ENCODE data around the gene SPON1.

The SPON1 gene

DNA sequence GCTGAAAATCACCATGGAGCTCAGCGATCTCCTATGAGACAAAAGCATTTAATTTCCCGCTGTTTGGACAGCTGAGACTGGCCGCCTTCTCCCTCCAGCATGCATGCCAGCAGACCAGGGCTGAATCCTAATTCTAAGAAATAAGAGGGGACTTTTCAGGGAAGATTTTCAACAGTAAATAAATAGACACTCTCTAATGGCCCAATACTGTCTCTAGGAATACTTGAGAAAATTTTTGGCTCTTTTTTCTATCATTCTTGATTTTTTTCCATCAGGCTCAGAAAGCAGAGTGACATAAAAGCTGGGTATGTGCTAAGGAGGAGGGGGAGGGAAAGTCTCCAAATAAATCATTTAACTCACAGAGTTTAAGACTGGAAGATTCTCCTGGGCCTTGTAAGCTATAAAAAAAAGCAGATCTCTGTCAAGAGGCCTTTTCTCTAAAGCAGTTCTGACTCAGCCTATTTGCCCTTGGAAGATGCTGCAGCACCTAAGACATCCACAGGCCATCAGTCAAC is 17.6 kb upstream of the SPON1 start:
- DNase-seq, result no peak

DNA sequence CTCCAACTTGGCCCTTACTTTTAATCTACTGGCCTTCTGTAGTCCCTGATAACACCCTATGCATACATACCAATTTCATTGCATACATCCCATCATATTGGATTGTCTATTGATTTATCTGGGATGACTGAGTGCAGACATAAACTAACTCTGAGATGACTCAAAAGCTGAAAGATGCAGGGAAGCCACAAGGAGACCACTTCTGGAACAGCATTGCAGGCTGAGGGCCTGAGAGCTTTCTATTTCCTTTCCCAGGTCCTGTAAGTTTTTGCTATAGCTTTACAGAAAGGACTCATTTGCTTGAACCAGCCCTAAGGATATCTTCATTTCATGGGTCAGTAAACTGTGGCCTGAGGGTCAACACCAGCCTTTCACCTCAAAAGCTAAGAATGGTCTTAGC is 15.1 kb upstream of the SPON1 start:
- DNase-seq, result no peak

DNA sequence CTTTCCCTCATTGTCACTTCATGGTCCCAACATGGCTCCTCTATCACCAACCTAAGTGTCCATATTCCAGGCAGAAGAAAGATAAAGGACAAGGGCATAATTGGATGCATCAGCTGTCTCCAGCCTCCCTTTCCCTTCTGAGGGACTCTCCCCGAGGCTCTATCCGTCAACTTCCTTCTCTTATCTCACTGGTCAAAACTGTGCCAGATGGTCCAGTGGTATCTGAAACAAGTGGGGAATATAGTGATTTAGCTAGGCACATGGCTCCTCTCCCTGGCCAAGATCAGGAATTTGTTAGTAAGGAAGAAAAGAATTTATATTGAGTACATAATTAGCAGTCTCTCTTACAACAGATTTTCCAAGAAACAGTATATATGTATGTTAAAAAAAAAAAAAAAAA is 12.6 kb upstream of the SPON1 start:
- no peak for DNase-seq

DNA sequence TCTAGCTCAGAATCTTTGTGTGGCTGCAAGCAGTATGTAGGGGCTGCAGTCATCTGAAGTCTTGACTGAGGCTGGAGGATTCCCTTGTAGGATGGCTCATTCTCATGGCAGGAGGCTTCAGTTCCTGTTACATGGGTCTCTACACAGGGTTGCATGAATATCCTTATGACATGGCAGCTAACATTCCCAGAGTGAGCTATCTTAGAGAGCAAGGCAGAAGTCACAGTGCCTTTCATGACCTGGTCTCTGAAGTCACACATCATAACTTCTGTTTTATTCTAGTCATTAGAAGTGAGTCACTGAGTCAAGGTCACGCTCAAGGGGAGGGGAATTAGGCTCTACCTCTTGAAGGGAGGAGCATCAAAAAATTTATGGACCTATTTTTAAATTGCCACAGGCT is 10.3 kb upstream of the SPON1 start:
- no peak for DNase-seq

DNA sequence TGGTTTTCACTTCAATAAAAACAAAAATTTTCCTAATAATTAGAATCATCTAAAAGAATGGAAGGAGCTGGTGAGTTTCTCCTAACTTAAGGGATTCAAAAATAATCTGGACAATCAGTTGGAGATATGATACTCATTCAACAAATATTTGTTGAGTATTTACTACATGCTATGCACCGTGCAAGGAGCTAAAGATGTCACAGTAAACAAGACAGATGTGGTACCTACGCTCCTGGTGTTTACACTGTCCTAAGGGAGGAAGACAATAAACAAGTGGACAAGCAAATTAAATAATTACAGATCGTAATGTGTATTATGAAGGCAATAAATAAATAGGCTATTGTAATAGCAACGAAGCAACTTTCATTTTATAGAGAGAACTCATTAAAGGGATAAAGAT is 9.9 kb upstream of the SPON1 start:
- no peak for DNase-seq

DNA sequence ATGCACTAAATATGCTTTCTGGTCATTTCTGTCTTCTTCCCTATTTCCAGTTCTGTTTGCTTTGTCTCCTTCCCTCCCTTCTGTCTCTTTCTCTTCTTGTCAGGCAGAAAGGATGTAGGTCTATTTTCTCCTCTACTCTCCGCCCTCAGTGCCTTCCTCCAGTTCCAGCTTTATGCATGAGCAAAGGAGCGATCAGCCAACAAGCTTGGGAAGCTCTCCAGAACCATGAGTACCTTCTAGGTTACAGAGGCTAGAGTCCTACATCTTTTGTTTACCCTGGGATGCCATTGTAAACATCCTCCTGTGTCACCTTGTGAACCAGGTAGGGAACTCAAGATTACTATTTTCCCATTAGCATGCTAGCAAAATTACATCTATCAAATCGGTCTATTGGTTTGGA is 7.9 kb upstream of the SPON1 start:
- DNase-seq, result no peak

DNA sequence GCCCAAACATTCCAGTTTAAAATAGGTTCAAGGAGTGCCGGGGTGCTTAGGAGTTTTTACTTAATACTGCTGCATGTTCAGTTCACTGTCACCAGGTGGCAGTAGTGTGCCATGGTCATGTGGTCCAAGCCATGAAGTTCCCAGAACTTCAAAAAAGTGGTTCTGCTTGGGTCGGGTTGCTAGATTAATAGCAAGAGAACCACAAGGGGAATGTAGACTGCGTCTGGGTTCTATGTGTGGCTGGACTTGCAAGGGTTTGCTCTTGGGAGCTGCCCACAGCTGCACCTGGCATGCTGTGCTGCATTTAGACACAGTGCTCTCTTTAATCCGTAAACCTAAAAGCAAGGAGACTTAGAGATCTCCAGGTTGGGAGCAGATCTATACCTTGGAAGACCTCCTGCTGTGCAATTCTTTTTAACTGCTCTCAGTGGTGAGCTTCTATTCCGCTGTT is 6.5 kb upstream of the SPON1 start:
- peak; percentile 5 to 63 for DNase-seq

DNA sequence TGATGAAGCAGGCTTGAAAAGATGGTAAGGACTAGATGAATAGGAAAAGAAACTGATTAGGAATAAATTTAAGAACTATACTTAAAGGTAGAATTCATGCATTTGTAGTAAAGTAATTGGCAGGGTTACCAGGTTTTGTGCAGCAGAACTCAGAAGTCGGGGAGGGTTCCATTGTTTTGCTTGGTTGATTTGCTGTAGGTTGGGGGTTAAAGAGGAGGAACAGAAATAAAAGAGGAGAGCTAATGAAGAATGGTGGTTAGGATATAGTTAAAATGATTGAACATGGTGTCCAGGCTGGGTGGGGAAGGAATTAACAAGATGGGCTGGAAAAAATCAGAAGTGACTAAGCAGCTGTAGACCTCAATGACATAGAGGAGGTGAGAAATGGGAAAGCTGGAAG is 5.5 kb upstream of the SPON1 start:
- DNase-seq, result no peak

DNA sequence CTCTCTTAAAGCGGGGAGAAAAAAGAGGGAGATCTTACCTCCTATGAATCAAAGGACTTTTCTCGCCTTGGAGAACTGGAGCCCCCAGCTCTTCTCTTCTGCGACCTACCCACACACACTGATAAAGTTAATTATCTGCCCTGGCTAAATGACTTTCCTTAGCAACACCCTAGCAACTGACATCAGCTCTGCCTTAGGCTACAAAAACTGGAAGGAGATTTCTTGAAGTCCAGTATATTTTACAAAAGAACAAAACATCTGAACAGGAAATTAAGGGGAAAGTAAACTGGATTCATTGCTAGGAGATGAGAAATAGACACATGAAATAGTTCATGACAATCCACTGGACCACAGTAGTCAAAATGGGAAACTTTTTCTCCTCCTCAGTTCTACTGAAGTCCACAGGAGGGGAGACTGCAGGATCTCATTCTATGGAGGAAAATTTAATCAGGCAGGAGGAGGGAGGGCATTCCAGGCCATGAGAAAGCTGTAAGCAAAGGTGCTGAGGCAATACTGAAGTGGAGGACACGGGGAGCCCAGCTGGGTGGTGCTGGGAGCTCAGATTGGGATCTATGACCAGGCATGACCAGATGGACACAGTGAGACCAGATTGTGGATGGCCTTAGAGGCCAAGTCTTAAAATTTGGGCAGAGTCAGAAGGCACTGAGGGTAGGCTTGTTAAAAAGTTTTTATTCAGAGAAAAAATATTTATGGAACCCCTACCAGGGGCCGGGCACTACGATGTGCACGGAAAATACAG is 3.7 kb upstream of the SPON1 start:
- DNase-seq, result no peak

DNA sequence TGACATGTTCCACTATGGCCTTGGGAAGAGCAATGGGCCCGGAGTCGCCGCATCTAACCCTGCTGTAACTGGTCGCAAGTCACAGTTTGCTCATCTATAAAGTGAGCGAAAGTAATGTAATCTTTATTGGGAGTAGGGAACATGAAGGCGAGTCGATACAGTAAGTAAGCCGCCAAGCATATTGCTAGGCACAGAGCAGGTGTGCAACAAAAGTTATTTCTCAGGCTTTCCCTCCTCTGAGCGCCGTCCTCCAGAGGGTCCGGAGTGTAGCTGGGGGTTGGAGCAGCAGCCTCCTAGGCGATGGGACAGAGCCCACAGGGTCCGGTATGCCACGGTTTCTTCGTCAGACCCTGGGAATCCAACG is 343 bp upstream of the SPON1 start:
- DNase-seq, result no peak

DNA sequence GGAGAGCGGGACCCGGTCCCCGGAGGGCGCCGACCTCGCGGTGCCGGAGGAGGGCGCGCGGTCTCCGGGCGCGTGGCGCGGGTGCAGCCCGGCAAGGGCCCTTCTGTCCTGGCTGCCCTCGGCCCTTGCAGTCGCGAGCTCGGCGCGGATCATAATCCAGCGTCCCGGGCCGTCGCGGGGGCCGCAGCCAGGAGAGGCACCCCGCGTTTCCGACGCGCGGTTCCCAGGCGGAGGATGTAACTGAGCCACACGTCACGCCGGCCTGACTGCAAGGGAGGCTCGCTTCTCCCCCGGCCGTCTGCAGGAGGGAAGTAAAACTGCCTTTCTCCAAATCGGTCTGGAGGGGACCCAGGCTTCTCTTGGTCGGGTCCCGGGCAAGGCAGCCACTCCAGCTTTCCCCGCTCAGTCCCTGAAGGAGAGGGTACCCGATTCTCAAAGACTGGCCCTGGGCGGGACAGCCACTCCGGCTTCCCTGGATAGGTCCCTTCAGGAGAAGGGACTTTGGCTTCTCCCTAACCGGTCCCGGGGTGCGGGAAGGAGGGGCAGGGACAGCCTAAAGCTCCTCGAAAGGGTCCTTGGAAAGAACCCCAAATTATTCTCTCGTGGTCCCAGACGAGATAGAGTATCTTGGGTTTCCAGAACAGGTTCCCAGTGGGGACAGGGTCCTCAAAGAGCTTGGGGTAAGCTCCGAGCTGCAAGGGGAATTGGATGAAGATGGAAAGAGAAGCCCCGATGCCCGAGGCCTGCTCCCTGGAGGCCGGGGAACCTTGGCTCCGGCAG is 836 bp downstream of the SPON1 start:
- no peak for DNase-seq

DNA sequence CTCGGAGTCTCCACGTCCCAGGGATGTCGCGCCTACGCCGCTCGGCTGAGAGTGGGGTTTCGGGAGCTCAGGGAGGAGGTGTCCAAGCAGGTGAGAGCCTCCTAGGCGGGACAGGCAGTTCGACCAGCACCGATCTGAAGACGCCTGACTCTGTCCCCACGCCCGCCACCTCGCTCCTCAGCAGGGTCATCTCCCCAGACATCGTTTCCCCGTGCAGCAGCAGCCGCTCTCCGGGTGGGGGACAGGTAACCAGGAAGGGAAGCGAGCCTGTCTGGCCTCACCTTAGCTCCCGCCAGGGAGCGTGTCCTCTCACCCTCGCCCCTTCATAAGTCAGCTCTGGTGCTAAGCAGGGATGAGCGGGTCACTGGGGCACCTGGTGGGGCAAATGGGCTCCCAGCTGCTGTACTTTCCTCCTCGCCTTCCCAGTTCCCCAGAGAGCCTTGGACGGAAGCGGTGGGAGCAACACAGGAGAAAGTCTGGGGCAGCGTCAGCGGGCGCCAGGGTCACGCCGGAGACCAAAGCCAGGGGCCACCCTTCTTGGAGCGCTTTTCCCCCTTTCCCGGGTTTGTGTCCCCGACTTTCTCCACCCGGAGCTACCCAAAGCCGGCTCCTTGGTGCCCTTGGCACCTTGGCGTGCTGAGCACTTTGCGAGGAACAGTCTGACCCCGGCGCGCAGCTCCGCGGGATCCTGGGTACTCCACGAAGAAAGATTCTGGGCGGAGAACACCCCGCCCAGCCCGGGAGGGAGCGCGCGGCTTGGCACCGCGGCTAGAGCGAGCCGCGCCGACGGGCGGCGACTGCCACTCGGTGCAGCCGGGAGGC is 1.6 kb downstream of the SPON1 start:
- DNase-seq, result no peak

DNA sequence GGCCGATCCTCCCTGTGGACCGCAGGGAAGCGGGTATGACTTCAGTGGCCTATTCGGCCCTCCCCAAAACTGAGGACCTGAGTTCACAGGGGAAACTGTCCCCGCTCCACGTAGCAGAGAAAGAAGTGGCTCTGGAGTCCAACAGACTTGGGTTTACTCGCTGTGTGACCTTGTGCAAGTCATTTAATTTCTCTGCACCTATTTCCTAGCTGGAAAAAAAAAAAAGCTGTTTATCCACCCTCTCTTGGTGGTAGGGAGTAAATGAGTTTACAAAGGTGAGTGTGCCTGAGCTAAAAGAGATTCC is 2.2 kb downstream of the SPON1 start:
- DNase-seq, result no peak

DNA sequence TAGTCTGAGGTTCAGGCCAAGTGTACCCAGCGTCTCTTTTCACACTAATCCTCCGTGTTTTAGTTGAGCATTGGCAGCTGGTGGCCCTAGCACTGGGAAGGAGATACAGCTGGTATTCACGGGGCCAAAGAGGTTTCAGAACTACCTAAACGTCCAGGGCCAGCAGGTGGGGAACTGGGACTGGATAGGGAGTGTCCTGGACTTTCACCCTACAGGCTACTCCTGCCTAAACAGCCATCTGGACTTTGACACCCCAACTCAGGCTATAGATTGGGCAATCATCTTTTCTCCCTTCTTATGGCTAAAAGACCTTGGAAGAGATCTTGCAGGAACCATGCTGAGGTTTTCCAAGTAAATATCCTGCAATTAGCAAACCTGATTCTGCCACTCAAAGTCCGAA is 2.8 kb downstream of the SPON1 start:
- DNase-seq, result no peak

DNA sequence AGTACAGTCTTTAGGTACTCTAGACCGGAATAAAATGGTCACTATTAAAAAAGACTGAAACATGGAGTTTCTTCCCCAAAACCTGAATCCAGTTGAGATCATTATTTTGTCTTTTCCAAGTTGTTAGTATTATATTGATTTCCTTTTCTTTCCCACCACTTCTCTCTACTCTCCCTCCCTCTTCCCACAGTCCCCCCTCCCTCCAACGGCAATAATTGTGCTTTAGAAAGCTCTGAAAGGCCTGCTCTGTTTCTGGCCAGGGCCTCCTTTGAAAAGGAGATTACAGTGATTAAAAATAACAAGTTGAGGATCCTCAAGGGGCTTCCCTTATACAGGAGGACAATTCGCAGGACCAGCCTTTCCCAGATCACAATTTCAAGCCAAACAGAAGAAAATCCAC is 3.5 kb downstream of the SPON1 start:
- no peak for DNase-seq

DNA sequence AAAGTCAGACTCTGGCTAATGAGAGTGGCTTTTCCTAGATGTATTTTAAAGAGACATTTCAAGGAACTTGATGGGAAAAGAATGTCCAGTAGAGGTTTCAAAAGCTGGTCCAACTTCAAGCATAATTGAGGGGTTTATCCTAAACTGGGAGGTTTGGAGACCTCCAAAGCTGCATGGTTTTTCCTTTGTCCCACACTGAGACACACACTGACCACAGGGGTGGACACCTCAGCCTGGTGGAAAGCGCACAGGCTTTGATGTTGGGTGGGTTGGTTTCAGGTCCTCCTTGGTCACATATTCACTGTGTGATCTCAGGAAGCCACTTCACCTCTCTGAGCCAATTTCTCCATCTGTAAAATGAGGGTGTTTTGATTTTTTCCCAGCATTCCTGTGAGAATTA is 4.0 kb downstream of the SPON1 start:
- no peak for DNase-seq

DNA sequence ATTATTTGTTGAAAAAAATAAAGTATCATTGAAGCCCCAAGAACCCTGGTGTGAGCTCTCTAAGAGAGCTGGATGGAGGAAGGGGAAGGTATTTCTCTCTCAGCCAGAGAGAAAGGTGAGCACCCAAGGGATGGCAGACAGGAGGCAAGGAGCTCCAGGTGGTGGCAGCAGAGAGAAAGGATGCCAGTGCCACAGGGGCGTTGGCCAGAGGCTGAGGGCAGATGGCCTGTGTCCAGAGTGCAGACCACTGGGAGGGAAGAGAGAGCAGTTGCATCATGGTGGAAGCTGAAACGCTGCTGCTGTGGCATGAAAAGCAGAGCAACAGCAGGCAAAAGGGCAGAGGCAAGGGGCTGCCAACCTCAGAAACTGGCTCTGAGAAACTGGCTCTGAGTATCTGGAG is 8.5 kb downstream of the SPON1 start:
- DNase-seq, result no peak

DNA sequence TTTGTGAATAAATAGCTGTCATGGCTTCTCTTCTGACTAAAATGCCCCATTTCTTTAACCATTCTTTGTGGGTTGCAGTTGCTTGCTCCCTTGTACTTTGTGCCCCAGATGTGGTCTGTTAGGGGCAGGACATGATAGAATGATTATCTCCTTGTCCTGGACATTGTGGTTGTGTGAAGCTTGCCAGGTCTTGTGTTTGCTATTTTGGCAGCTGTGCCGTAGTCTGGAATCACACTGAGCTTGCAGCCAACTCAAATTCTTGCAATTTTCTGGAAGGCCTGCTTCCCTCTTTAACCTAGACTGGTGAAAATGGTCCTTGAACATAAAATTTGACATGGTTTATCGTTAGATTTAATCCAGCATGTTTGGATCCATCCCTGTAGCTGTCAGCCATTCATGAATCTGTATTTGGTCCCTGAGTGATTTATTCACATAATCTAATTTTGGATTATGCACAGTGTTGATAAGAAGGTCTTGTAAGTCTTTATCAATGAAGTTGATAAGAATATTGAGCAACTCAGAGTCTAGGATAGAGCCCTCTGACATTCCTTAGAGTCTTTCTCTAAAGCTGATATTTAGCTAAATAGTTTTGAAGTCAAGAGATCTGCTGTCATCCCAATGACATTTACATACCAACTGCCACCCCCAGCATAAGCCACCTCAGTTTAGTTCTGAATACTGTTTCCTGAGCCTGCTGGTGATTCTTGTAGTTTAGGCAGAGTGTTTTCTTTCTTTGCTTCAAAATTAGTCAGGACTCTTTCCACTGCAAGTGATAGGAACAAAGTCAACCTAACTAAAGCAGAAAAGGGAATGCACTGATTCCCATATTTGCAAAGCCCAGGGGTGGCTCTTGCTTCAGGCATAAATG is 9.8 kb downstream of the SPON1 start:
- no peak for DNase-seq

DNA sequence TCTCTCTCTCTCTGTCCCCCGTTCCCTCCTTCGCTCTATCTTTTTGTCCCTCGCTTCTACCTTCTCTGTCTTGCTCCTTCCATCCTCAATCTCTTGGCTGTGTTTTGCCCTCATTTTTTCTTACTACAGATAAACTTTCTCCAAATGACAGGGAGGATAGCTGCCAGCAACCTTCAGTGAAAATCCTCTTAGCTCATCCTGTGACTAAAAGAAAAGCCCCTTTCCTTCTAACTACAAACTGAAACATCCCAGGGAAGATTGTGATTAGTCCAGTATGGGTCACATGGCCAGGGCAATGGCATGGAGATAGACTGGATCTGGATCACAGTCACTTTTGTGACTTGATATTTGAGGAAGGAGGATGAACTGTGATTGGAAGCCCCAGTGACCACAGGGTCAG is 10.4 kb downstream of the SPON1 start:
- DNase-seq, result no peak

DNA sequence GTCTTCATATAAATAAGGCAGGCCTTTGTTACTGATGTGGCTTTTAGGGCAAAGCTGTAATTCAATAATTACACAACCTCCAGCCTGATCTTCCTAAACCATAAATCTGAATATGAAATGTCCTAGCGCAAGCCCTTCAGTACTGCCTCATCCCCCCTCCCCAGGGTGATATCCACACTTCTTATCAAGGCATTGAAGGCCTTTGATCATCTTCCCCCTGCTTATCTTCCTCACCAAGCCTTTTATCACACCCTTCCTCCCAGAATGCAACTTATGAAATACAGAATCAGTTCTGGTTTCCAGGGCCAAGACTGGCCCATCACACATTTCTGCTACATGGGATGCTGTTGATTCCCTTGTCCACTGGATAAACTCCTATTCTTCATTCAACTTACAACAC is 12.1 kb downstream of the SPON1 start:
- no peak for DNase-seq

DNA sequence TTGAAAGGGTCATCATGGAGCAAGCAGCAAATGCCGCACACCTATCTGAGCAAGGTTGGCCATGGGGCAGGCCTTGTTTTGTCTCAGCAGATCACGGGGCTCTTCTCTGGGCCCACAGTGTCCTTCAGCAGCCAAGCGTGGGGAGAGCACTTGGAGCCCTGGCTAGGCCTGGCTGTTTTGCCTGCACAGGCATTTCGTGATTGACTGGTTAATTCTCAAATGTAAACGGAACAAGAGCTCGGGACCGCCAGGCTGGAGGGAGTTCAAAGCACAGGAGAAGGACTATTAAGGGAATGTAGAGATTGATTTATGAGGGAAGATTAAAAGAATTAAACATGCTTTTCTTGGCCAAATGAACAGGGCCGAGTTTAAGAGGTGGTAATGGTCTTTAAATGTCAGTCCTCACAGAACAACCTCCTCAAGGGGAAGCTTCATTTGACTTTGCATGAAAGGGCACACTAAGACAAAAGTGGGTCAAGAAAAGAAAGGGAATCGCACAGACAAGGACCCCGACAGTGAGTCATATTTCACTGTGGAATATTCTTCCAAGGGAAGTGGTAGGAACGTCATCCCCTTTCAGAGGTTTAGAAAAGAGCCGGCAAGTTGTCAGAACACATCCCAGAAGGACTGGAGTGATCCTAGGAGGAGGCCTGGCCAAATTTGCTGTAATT is 20.7 kb downstream of the SPON1 start:
- no peak for DNase-seq

Data from NCI-H446 (cell line).